Myocyte (in vitro differentiated cells): ENCODE measurements around the gene ATP10B. TPM values are rescaled to one million over a fixed set of nuclear protein-coding genes. Genes with fewer than 3 reads are reported as not detected.

Source experiments
- DNase-seq: peaks from one replicate; pipeline ENCODE4 v3.0.0-alpha.2; 2012; ENCODE audit warnings: low read depth
- total RNA-seq: library from RNA; depleted of rRNA; stranded (reverse); fragments of >200 nt; gene quantifications from 2 replicates; pipeline ENCODE4 v1.2.3, GENCODE V29; 2014

ATP10B gene
- total RNA-seq, 1 donor from 2014 or later = not detected

DNA sequence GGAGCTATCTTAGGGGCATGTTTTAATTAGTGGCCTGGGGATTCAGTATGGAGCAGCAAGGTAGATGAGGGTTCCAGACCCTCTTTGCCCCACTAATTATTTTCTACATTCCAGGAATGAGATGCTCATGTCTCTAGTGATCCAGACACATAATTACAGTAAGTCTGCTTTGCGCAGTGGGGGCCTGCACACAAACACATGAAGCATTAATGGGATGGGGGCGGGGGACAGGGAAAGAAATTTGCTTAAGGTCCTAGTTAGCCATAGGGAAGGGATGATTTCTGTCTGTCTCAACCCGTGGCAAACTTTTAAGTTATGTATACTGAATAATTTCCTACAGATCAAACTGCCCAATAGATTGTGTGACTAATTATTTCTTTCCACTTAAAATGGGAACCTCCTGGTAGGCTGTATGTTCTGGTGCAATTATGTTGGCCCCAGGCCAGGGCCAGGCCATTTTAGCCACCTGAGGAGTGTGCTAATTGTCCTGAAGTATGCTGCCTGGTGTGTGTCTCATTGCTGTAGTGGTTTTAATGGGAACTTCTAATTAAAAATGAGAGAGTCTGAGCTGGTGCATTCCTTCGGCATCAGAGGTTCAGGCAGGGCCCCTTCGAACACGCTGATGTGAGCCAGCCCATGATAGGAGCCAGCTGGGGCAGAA is 295.9 kb downstream of the ATP10B start:
- DNase-seq = no peak

DNA sequence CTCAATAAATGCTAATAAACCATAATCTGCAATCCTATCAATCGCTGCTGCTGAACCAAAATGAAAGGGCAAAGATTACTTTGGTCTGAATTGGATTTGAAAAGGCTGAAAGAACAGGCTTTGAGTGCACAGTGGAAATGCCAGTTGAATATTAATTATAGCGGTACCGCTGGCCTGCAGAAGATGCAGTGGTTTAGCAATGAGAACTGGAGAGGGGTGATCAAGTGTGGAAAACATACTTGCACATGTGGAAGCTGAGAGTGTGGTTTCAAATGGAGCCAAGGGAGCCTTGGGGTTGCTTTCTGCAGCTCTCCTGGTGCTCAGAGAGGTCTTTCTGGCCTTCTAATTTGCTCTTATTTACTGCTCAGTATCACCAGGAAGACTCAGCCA is 296.4 kb downstream of the ATP10B start:
- no peak for DNase-seq

GRCh38 chr5:160550075-160550474 is 301.9 kb downstream of the ATP10B start:
- no peak for DNase-seq

- DNase-seq = no peak
Measured at GRCh38 chr5:160548949-160549645, 302.9 kb downstream of the ATP10B start.

- DNase-seq = no peak
Measured at GRCh38 chr5:160547872-160548271, 304.1 kb downstream of the ATP10B start.

GRCh38 chr5:160547061-160547460 is 304.9 kb downstream of the ATP10B start:
- no peak for DNase-seq

DNA sequence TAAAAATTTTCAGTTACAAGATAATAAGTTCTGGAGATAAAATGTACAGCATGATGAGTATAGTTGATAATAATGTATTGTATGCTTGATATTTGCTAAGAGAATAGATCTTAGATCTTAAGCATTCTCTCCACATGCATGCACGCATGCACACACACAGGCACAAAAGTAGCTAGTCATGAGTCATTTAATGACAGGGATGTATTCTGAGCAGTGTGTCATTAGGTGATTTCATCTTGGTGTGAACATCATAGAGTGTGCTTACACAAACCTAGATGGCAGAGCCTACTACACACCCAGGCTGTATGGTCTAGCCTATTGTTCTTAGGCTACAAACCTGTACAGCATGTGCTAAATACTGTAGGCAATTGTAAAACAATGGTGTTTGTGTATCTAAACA is 306.2 kb downstream of the ATP10B start:
- no peak for DNase-seq

GRCh38 chr5:160543395-160543794 is 308.6 kb downstream of the ATP10B start:
- DNase-seq = no peak

- no peak for DNase-seq
Measured at GRCh38 chr5:160542840-160543239, 309.2 kb downstream of the ATP10B start.

DNA sequence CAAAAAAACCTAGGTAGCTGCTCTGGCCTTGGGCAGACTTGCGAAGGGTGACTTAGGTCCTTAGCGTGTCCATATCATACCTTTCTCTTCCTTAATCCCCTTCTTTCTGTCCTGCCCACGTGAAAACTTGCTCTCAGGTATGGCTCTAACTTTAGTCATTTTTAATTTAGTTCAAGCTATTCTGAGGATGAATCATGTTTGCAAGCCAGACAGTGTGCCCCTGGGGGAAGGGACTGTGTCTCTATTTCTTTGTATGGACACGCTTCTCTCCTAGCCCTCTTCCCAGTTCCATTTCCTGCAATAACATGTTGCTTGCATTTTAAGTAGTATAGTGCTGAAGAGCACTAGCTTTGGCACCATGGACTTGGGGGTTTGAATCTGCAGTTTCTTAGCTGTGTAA is 309.7 kb downstream of the ATP10B start:
- DNase-seq = no peak

GRCh38 chr5:160539431-160539830 is 312.6 kb downstream of the ATP10B start:
- DNase-seq = no peak

GRCh38 chr5:160537940-160538339 is 314.1 kb downstream of the ATP10B start:
- DNase-seq = no peak

DNA sequence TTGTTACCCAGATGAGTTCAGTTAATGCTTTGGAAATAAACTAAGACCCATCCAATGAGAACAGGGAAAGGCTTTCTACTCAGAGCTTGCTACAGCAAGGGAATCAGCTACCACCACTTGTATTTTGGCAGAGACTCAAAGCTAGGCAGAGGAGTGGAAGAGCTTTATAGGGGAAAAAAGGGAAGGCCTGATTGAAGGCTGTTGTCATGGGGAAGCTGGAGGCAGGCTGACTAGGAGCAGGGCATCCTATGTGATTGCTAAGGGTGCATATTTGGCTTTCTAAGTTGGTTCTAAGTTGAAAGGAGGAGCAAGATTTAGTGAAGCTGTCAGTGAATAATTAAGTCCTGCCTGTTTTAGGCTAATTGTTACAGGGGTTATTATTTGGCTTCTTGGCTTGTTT is 314.9 kb downstream of the ATP10B start:
- no peak for DNase-seq

GRCh38 chr5:160534914-160535313 is 317.1 kb downstream of the ATP10B start:
- no peak for DNase-seq

- no peak for DNase-seq
Measured at GRCh38 chr5:160534125-160534524, 317.9 kb downstream of the ATP10B start.

DNA sequence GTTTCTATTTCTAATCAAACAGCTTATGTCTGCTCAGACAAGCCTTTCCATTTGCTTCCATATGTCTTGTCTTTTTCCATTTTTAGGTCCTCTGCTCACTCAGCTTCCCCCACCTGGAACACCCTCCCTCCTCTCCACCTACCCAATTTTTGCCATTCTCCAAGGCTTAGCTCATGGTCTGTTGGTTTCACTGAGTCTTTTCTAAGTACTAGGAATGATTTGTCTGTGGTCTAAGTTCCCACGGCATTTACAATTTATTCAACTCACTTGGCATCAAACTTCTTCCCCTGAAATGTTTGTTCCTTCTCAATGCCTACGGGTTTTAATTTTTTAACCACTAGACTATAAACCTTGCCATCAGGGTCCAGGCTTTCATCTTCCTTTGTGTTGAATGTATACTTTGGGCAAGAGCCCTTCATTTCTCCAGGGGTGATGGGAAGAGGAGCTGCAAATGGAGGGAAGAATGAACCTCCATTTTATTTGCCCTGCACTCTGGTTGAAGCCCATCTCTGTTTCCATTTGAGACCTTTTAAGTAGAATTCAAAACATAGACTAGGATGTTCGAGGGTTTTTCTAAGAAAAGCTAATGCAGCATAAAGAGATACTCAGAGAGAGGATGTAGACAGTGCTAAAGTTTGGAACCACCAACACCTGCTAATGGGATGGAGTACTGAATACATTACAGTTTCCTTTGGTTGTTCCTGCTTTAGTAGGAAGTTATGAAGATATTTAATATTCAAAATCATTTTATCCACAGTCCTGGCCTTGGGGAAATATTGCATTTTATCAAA is 326.3 kb downstream of the ATP10B start:
- DNase-seq = no peak

GRCh38 chr5:160524827-160525226 is 327.2 kb downstream of the ATP10B start:
- DNase-seq = no peak

DNA sequence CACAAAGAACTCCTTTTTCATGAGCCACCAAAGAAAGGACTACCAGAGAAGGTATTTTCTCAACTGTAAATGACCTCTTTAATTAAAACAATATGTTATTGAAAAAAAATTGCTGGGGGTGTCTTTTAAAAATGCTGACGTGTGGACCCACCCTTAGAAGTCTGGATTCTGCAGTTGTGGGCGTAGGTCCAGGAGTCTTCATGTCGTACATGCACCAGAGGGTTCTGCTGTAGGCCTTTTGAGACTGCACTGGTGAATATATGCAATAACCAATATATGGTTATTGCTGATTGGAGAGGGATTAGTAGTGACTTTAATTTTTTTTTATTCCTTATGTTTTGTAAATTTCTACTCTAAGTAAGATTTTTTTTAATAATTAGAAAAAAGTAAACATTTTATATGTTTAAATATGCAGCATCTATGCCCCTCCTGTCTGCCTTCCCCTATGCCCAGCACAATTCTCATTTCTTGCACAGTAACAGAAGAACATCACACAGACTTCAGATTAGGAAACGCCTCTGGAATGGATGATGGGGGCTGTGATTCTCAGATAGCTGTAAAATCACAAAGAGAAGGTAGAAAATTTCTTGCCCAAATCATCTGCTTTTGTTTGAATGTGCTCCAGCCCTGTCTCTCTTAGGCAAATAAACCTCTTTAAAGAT is 328.4 kb downstream of the ATP10B start:
- DNase-seq = no peak

GRCh38 chr5:160521392-160521663 is 330.7 kb downstream of the ATP10B start:
- DNase-seq = no peak

GRCh38 chr5:160520609-160521391 is 331.2 kb downstream of the ATP10B start:
- DNase-seq = no peak
